Spinal cord (tissue), 10 donors: ENCODE results near the gene KCNN4. TPM values are rescaled to one million over a fixed set of nuclear protein-coding genes. Genes with fewer than 3 reads are reported as not detected.

Experiments used
- DNase-seq, 6 donors: peaks; one replicate each; pipeline versions ENCODE4 v3.0.0 to v3.0.0-alpha.2; 2013 to 2015; ENCODE audit warnings: low spot score in 6 of 6, low read depth in 4 of 6
- H3K27ac ChIP-seq: one replicate; pipeline ENCODE4 v1.5.1; 2013; ENCODE audit warnings: low read depth, low read length, control low read depth
- H3K27me3 ChIP-seq: one replicate; pipeline ENCODE4 v1.6.1; 2013; ENCODE audit warnings: low read length; ENCODE audit not compliant: control insufficient read depth, insufficient read depth
- H3K36me3 ChIP-seq: one replicate; pipeline ENCODE4 v1.6.1; 2013; ENCODE audit warnings: low read length; ENCODE audit not compliant: control insufficient read depth, insufficient read depth
- H3K4me1 ChIP-seq: one replicate; pipeline ENCODE4 v1.6.1; 2013; ENCODE audit warnings: low read length; ENCODE audit not compliant: control insufficient read depth, insufficient read depth
- H3K4me3 ChIP-seq: one replicate; pipeline ENCODE4 v1.5.1; 2013; ENCODE audit warnings: low read depth, low read length, control low read depth
- H3K9me3 ChIP-seq: one replicate; pipeline ENCODE4 v1.6.1; 2013; ENCODE audit warnings: low read length; ENCODE audit not compliant: control insufficient read depth, insufficient read depth
- WGBS: methylation state at CpG from one replicate; pipeline ENCODE4 v1.1.5; 2013; ENCODE audit warnings: missing lambda C conversion rate; ENCODE audit not compliant: insufficient coverage; 5-methylcytosine and 5-hydroxymethylcytosine counted together
- polyA plus RNA-seq, 2 donors: library from polyadenylated mRNA; unstranded; fragments of 120-200 nt; gene quantifications; one replicate each; pipeline ENCODE4 v1.2.1, GENCODE V29; 2013; ENCODE audit not compliant: insufficient read length in 2 of 2
- total RNA-seq, 2 donors: library from RNA; depleted of rRNA in 1 of 2; stranded (reverse); fragments of 120-200 nt in 1 of 2; fragments of >200 nt in 1 of 2; gene quantifications; one replicate each; pipeline versions ENCODE4 v1.2.3 to v1.2.4, GENCODE V29; 2013 to 2014
- donor health status: healthy.

KCNN4 gene
- total and polyA plus RNA-seq, 4 donors, result 0.62 to 1.1 (median 0.81) TPM

GRCh38 chr19:43802216-43802951 lies 21.6 kb upstream of the KCNN4 start, which contains the start of gene LYPD5:
Gene LYPD5, minus strand, starts transcription at chr19:43802447. Its CDS starts 67 bp downstream, at chr19:43802380.
- no peak for DNase-seq
- no peak within 1 kb of the TSS for H3K27ac ChIP-seq
- 78% methylated on average over 8 of the region's 12 CpGs for WGBS
- H3K27me3 ChIP-seq, result peaks cover 15% of the 10 kb centered on the region
- no peak within 1 kb of the TSS for H3K4me3 ChIP-seq
- H3K4me1 ChIP-seq, result peaks cover 15% of the 10 kb centered on the region
- H3K9me3 ChIP-seq, result no peaks in the 10 kb centered on the region
- H3K36me3 ChIP-seq, result no peaks in the 10 kb centered on the region

- Histone ChIP-seq H3K36me3 (no peaks in the 10 kb centered on the region), H3K4me1 (peaks cover 15% of the 10 kb centered on the region), H3K27ac (no peak overlapping the region), H3K4me3 (no peak overlapping the region), H3K9me3 (no peaks in the 10 kb centered on the region), H3K27me3 (peaks cover 20% of the 10 kb centered on the region)
- no peak for DNase-seq
- 55% methylated on average over 5 of the region's 6 CpGs for WGBS
Observed at GRCh38 chr19:43799502-43800142, 18.8 kb upstream of the KCNN4 start.

- Histone ChIP-seq H3K27me3 (peaks cover 20% of the 10 kb centered on the region), H3K27ac (no peak overlapping the region), H3K4me3 (peak overlapping the region; percentile 26), H3K4me1 (peaks cover 15% of the 10 kb centered on the region), H3K9me3 (no peaks in the 10 kb centered on the region), H3K36me3 (no peaks in the 10 kb centered on the region)
- DNase-seq, result peak in 2 of 6 donors; percentile 25 to 38
- WGBS, result 10% methylated on average over 68 of the region's 70 CpGs
Observed at GRCh38 chr19:43798546-43799409, 18.0 kb upstream of the KCNN4 start.

- no peak overlapping the region for H3K27ac ChIP-seq
- no peak for DNase-seq
- no peaks in the 10 kb centered on the region for H3K9me3 ChIP-seq
- H3K4me1 ChIP-seq, result peaks cover 15% of the 10 kb centered on the region
- H3K36me3 ChIP-seq, result no peaks in the 10 kb centered on the region
- 35% methylated on average over 5 of the region's 5 CpGs for WGBS
- H3K27me3 ChIP-seq, result peaks cover 20% of the 10 kb centered on the region
- peak overlapping the region; percentile 26 for H3K4me3 ChIP-seq
Observed at GRCh38 chr19:43798026-43798545, 17.3 kb upstream of the KCNN4 start.

- Histone ChIP-seq H3K27me3 (peaks cover 20% of the 10 kb centered on the region), H3K4me3 (no peak overlapping the region), H3K36me3 (no peaks in the 10 kb centered on the region), H3K9me3 (no peaks in the 10 kb centered on the region), H3K27ac (no peak overlapping the region), H3K4me1 (peaks cover 15% of the 10 kb centered on the region)
- 85% methylated on average over 7 of the region's 7 CpGs for WGBS
- no peak for DNase-seq
Observed at GRCh38 chr19:43797556-43797955, 16.8 kb upstream of the KCNN4 start.

- no peak for DNase-seq
- Histone ChIP-seq H3K9me3 (no peaks in the 10 kb centered on the region), H3K4me3 (no peak overlapping the region), H3K36me3 (no peaks in the 10 kb centered on the region), H3K4me1 (peaks cover 15% of the 10 kb centered on the region), H3K27me3 (peaks cover 20% of the 10 kb centered on the region), H3K27ac (no peak overlapping the region)
- WGBS, result 34% methylated on average over 5 of the region's 6 CpGs
Observed at GRCh38 chr19:43797118-43797517, 16.3 kb upstream of the KCNN4 start.

- Histone ChIP-seq H3K9me3 (no peaks in the 10 kb centered on the region), H3K27me3 (no peaks in the 10 kb centered on the region), H3K4me3 (no peak overlapping the region), H3K4me1 (no peaks in the 10 kb centered on the region), H3K27ac (no peak overlapping the region), H3K36me3 (no peaks in the 10 kb centered on the region)
- WGBS, result 52% methylated on average over 3 of the region's 3 CpGs
- DNase-seq, result no peak
Observed at GRCh38 chr19:43790587-43790986, 9.8 kb upstream of the KCNN4 start.

GRCh38 chr19:43789029-43789428 lies 8.3 kb upstream of the KCNN4 start:
- no peaks in the 10 kb centered on the region for H3K9me3 ChIP-seq
- H3K27me3 ChIP-seq, result no peaks in the 10 kb centered on the region
- H3K36me3 ChIP-seq, result no peaks in the 10 kb centered on the region
- H3K4me1 ChIP-seq, result peaks cover 4% of the 10 kb centered on the region
- no peak overlapping the region for H3K27ac ChIP-seq
- no peak overlapping the region for H3K4me3 ChIP-seq
- peak in 1 of 6 donors; percentile 28 for DNase-seq
- 17% methylated on average over 2 of the region's 3 CpGs for WGBS

- Histone ChIP-seq H3K4me3 (no peak overlapping the region), H3K4me1 (peaks cover 4% of the 10 kb centered on the region), H3K27ac (no peak overlapping the region), H3K27me3 (no peaks in the 10 kb centered on the region), H3K36me3 (no peaks in the 10 kb centered on the region), H3K9me3 (no peaks in the 10 kb centered on the region)
- WGBS, result no CpG with 5 or more reads among the region's 1 CpG
- no peak for DNase-seq
Observed at GRCh38 chr19:43786665-43787064, 5.9 kb upstream of the KCNN4 start.
